OCI-LY7 (cell line): ENCODE data around the gene CXCR4. TPM values are rescaled to one million over a fixed set of nuclear protein-coding genes. Genes with fewer than 3 reads are reported as not detected.

Experiments
- BruUV-seq: library from RNA; stranded (reverse); fragments of 400-500 nt; replicated peaks from 2 replicates; lab custom pipeline; 2021; lab: Mats Ljungman, UMichigan
- CTCF ChIA-PET: fragments of 300-600 bp; sonication (Branson Sonifier 250); formaldehyde crosslinking; loops from one replicate; lab custom pipeline; 2022; ENCODE audit warnings: antibody characterized with exemption; ENCODE audit not compliant: unreplicated experiment; lab: Charles Lee
- POLR2A ChIA-PET: fragments of 300-600 bp; sonication (Branson Sonifier 250); formaldehyde crosslinking; loops from one replicate; lab custom pipeline; 2022; ENCODE audit warnings: antibody characterized with exemption; lab: Charles Lee
- DNase-seq: peaks from one replicate; pipeline ENCODE4 v3.0.0-alpha.2; 2015; ENCODE audit warnings: low spot score
- H2AFZ ChIP-seq: fragments of 200-600 bp; sonication (generic), shearing (Covaris generic); 2 replicates; pipeline ENCODE4 v1.6.1; 2014; ENCODE audit warnings: mild to moderate bottlenecking, antibody characterized with exemption, low read length, moderate library complexity
- H3K27ac ChIP-seq: fragments of 200-600 bp; sonication (generic); 2 replicates; pipeline ENCODE4 v1.5.1; 2014; ENCODE audit warnings: mixed run types, low read depth, mild to moderate bottlenecking, moderate library complexity, low read length, inconsistent platforms; ENCODE audit not compliant: poor library complexity, severe bottlenecking
- H3K36me3 ChIP-seq: fragments of 200-600 bp; sonication (generic); 2 replicates; pipeline ENCODE4 v1.6.1; 2014; ENCODE audit warnings: mild to moderate bottlenecking, antibody characterized with exemption, low read length, moderate library complexity, mixed read lengths; ENCODE audit not compliant: insufficient read depth
- H3K4me1 ChIP-seq: fragments of 200-600 bp; sonication (generic); 2 replicates; pipeline ENCODE4 v1.5.1; 2014; ENCODE audit warnings: mild to moderate bottlenecking, low read length; ENCODE audit not compliant: insufficient read depth, poor library complexity, severe bottlenecking
- H3K4me2 ChIP-seq: fragments of 200-600 bp; sonication (generic); 2 replicates; pipeline ENCODE4 v1.6.1; 2014; ENCODE audit warnings: mild to moderate bottlenecking, low read length
- H3K4me3 ChIP-seq: fragments of 200-600 bp; sonication (generic); 2 replicates; pipeline ENCODE4 v1.5.1; 2014; ENCODE audit warnings: mild to moderate bottlenecking, low read depth, low read length; ENCODE audit not compliant: poor library complexity, severe bottlenecking
- H3K79me2 ChIP-seq: fragments of 200-600 bp; sonication (generic); 2 replicates; pipeline ENCODE4 v1.6.1; 2016; ENCODE audit warnings: low read depth, mild to moderate bottlenecking, low read length, moderate library complexity, mixed read lengths; ENCODE audit not compliant: insufficient read depth
- H3K9me2 ChIP-seq: fragments of 200-600 bp; sonication (generic); 2 replicates; pipeline ENCODE4 v1.6.1; 2016; ENCODE audit warnings: mild to moderate bottlenecking, low read length, mixed read lengths; ENCODE audit not compliant: insufficient read depth
- H3K9me3 ChIP-seq: fragments of 200-600 bp; sonication (generic); 2 replicates; pipeline ENCODE4 v1.6.1; 2014; ENCODE audit warnings: mild to moderate bottlenecking, mixed run types, low read length, mixed read lengths
- H4K20me1 ChIP-seq: fragments of 200-600 bp; sonication (generic); 2 replicates; pipeline ENCODE4 v1.6.1; 2014; ENCODE audit warnings: mild to moderate bottlenecking, antibody characterized with exemption, low read length, moderate library complexity, mixed read lengths; ENCODE audit not compliant: insufficient read depth
- CTCF ChIP-seq: fragments of 200-600 bp; sonication (generic); conservative IDR thresholded peaks from 2 replicates; pipeline ENCODE4 v1.5.1; 2014; ENCODE audit warnings: mild to moderate bottlenecking, antibody characterized with exemption, low read length, moderate library complexity, mixed read lengths
- EZH2phosphoT487 ChIP-seq: fragments of 200-600 bp; sonication (generic); IDR thresholded peaks from 2 replicates; pipeline ENCODE4 v1.6.1; 2018; ENCODE audit warnings: low read depth, borderline replicate concordance, mild to moderate bottlenecking, mixed run types, antibody characterized with exemption, low read length, moderate library complexity, mixed read lengths
- intact Hi-C: fragments of 100-400 bp; cut with micrococcal nuclease; formaldehyde crosslinking; loops from one replicate; pipeline ENCODE4 v1.10.0; 2022; ENCODE audit not compliant: unreplicated experiment
- total RNA-seq, 2 experiments: library from RNA; depleted of rRNA in 1 of 2; stranded (reverse); fragments of >200 nt in 1 of 2; shearing (Covaris generic) in 1 of 2; gene quantifications; 2 replicates each; pipeline ENCODE4 v1.2.3, GENCODE V29; 2014 to 2022

CXCR4 gene
- total RNA-seq, 2 experiments from 2014 or later, result 243 to 432 TPM

GRCh38 chr2:136086253-136087016, 31.5 kb downstream of the CXCR4 start:
- ChIA-PET POLR2A (interaction anchor here (1.1 kb wide), 3 partner anchors 14 to 89 kb away, joined by 3 to 4 read pairs (median 3); no protein-coding TSS in a partner anchor), CTCF (no interaction called here)
- Histone ChIP-seq H3K4me1 (peaks cover 7% of the 10 kb centered on the region), H3K9me2 (no peaks in the 10 kb centered on the region), H3K79me2 (no peaks in the 10 kb centered on the region), H4K20me1 (no peaks in the 10 kb centered on the region), H2AFZ (no peak overlapping the region), H3K4me3 (no peak overlapping the region), H3K27ac (no peak overlapping the region), H3K36me3 (no peaks in the 10 kb centered on the region), H3K9me3 (no peaks in the 10 kb centered on the region), H3K4me2 (no peak overlapping the region)
- intact Hi-C loops, result no loop called here
- no peak for DNase-seq
- no TSS peak for BruUV-seq
- no peak for TF ChIP-seq CTCF
- TF ChIP-seq EZH2phosphoT487, result no peak

- Histone ChIP-seq H3K79me2 (no peaks in the 10 kb centered on the region), H3K27ac (no peak overlapping the region), H3K36me3 (no peaks in the 10 kb centered on the region), H3K4me1 (peaks cover 7% of the 10 kb centered on the region), H3K9me3 (no peaks in the 10 kb centered on the region), H4K20me1 (no peaks in the 10 kb centered on the region), H3K4me3 (no peak overlapping the region), H2AFZ (no peak overlapping the region), H3K9me2 (no peaks in the 10 kb centered on the region), H3K4me2 (no peak overlapping the region)
- ChIA-PET CTCF (no interaction called here), POLR2A (interaction anchor here (0.7 to 1.1 kb wide), 4 partner anchors 13 to 103 kb away, joined by 3 to 4 read pairs (median 3); no protein-coding TSS in a partner anchor)
- BruUV-seq, result no TSS peak
- DNase-seq, result no peak
- TF ChIP-seq EZH2phosphoT487 (no peak), CTCF (no peak)
- intact Hi-C loops, result no loop called here
Observed at GRCh38 chr2:136085453-136086209, 32.3 kb downstream of the CXCR4 start.
